Fibroblast of peridontal ligament (primary cell): ENCODE results near the gene CAPNS1.
A peak's percentile ranks its signal among the peaks of the same experiment; 100 is the strongest.
"Not testable (repeated sequence)": the region's sequence is repeated elsewhere in the genome, so short reads cannot be mapped to it uniquely, and the experiment has no call there.

Experiments used
- DNase-seq: peaks from one replicate; pipeline ENCODE4 v3.0.0-alpha.2; 2010; ENCODE audit errors: extremely low read depth

CAPNS1 gene

DNA sequence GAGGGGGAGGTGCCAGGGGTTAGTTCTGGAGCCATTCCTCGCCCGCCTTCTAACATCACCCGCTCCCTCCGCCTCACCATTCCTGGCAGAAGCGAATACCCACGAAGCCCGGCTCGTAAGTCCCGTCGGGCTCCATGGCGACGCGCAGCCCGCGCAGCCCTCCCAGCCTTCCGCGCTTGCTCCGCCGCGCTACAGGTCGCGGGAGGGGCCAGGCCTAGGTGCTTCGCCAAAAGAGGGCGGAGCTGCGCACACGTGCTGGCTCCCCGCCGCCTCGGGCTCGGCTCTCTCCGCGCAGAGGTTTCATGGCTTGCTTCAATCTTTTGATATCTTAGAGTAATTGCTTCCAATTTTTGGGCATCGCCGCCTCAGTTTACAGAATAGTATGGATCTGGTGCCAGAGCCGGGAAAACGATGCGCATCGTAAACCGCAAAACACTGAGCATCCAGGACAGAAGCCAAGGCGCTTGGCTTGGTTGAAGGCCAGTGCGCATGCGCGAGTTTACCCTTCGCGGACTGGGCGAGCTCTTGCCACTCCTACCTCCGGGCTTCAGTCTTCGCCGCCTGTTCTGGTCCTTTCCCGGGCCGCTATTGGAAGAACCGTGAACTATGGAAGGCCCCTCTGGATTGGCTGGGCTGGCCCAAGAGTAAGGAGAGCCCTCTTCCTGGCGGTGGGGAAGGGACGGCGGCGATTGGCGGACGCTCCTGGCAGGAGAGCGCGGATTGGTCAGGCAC is 25.0 kb upstream of the CAPNS1 start, which contains the start of gene POLR2I:
TSS of gene POLR2I (minus strand) at position 155 of the 732 bp plus-strand sequence. CDS start at position 136, 19 bp downstream.
- peak; percentile 100 for DNase-seq

DNA sequence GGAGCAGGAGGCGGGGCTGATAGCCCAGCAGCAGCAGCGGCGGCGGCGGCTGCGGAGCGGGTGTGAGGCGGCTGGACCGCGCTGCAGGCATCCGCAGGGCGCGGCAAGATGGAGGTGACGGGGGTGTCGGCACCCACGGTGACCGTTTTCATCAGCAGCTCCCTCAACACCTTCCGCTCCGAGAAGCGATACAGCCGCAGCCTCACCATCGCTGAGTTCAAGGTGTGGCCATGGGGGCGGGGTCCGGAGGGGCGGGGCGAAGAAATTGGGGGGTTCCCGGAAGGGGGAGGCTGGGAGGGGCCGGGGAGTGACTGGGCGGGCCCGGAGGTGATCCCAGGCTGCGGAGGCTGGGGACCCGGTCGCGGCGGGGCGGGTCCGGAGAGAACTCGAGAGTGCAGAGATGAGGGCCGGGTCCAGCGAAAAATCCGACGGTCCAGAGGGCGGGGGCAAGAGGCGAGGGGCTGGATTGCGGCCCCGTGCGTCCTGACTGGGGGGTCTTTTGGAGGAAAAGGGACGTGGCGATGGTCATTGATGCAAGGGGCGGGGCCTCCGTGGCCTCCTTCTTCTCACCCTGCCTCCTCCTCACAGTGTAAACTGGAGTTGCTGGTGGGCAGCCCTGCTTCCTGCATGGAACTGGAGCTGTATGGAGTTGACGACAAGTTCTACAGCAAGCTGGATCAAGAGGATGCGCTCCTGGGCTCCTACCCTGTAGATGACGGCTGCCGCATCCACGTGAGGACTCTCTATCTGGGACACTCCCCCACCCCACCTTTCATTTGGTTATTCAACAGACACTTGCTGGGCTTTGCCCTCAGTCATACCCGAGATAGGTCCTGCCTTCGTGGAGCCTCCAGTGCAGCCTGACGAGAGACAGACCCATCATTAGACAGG is 24.2 kb upstream of the CAPNS1 start, which contains the start of gene TBCB:
TSS of gene TBCB (plus strand) at position 16 of the 891 bp plus-strand sequence. CDS start at position 109, 93 bp downstream.
- peak; percentile 29 for DNase-seq

DNA sequence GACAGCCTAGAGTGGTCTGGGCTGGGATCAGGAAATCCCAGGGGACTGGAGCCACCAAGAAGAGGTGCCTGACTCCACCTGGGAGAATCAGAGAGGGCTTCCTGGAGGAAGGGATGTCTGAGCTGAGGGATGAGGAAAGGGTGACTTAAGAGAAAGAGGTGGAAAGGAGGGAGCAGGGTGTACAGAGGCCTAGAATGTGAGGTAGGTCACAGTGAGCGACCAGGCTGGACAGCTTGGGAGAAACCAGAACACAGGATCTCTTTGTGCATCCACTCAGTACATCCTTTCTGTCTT is 23.6 kb upstream of the CAPNS1 start:
- DNase-seq: no peak

DNA sequence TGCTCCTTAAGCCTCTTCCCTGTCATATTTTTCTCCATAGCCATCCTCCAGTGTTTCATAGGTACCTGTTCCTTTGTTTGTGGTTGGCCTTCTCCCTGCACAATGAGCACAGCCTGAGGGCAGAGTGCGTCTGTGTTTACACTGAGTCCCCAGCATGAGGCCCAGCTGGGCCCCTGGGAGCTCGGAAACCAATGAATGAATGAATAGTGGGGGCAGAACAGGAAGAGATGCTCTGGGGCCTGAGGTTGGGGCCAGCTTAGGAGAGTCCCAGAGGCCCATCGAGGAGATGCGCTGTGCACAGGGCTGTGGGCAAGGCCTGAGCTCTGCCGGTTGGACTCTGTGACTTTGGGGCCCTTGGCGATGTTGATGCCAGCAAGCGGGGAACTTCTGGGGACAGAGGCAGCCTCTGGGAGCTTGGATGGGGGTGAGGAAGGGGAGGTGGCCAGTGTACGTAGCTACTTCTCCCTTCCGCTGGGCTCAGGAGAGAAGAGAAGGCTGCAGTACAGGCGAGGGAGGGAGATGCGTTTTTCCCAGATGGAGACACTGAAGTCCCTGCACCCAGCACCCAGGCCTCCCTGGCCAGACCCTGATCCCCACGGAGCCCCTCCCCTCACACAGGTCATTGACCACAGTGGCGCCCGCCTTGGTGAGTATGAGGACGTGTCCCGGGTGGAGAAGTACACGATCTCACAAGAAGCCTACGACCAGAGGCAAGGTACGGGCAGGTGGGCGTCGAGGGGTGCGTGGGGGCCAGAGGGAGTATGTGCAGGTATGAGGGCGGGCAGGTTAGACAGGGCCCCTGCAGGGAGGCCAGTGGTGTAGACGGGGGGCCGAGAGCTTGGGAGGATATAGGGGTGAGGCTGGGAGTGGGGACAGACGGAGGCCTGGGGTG is 19.5 kb upstream of the CAPNS1 start:
- no peak for DNase-seq

DNA sequence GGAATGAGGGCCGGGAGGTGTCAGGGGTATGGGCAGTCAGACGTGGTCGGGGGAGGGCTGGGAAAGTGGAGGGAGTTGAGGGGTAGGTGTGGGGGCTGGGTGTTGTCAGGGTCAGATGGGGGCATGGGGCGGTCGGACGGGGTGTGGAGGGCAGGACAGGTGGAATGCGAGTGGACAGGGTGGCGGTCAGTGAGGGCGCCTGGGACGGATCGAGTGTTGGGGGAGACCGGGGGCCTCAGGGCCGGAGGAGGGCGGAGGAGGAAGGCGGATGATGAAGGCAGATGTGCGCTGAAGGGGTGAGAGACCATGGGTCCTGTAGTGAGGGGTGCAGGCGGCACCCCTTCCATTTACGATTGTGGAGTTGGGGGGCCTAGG is 18.9 kb upstream of the CAPNS1 start:
- no peak for DNase-seq

DNA sequence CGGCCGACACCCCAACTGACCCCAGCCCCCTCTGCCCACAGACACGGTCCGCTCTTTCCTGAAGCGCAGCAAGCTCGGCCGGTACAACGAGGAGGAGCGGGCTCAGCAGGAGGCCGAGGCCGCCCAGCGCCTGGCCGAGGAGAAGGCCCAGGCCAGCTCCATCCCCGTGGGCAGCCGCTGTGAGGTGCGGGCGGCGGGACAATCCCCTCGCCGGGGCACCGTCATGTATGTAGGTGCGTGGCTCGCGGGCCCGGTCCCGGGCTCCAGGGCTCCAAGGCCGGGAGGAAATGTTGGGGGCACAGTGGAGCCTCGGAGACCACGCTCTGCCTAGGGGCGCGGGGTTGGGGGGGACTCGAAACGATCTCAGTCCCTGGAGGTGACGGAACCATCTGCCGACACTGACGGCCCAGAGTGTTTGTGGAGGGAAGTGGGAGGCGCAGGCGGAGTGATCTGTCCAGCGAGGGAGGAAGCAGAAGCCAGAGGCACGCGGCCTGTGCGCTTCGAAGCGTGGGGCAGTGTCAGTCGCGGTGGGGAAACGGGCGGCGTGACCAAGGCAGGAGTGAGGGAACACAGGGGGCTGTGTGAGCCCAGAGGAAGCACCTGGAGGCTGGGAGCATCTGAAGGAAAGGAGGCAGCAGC is 18.3 kb upstream of the CAPNS1 start:
- DNase-seq: no peak

DNA sequence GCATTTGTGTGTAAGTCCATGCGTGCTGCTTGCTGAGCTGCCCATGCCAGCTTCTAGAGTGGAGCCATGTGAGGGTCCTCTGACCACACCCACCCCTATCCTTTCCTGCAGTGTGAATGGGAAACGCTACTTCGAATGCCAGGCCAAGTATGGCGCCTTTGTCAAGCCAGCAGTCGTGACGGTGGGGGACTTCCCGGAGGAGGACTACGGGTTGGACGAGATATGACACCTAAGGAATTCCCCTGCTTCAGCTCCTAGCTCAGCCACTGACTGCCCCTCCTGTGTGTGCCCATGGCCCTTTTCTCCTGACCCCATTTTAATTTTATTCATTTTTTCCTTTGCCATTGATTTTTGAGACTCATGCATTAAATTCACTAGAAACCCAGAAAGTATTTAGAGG is 14.3 kb upstream of the CAPNS1 start:
- no peak for DNase-seq

DNA sequence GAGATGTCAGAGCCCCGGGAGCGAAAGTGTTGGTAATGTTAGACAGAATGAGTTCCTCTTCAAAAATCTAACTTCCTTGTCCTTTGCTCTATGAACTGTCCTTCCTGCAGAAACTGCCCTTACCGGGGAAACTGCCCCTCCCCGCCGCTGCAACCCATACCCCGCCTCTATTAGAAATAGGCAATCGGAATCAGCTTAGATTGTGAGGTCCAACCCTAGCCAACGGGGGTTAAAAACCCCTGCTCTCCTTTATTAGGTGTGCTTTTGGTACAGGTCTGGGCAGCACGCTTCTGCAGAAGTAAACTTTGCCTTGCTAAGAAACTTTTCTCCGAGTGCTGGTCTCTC is 11.5 kb upstream of the CAPNS1 start:
- no peak for DNase-seq

DNA sequence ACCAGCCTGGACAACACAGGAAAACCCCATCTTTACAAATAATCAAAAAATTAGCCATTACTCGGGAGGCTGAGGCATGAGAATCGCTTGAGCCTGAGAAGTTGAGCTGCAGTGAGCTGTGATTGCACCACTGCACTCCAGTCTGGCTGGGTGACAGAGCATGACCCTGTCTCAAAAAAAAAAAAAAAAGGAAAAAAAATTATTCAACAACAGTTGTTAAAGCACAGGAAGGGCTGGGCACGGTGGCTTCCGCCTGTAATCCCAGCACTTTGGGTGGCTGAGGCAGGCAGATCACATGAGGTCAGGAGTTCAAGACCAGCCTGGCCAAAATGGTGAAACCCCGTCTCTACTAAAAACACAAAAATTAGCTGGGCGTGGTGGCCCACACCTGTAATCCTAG is 8.6 kb upstream of the CAPNS1 start:
- not testable (repeated sequence) for DNase-seq

DNA sequence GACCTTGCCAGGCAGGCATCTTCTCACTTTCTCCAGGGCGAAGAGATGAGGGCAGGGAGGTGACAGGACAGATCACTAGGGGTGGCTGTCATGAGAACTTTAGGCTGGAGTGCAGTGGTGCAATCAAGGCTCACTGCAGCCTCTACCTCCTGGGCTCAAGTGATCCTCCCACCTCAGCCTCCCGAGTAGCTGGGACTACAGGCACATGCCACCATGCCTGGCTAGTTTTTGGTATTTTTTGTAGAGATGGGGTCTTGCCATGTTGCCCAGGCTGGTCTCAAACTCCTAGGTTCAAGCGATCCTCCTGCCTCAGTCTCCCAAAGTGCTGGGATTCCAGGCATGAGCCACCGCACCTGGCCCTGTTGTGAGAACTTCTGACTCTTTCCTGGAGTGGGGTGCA is 5.0 kb upstream of the CAPNS1 start:
- DNase-seq: not testable (repeated sequence)

DNA sequence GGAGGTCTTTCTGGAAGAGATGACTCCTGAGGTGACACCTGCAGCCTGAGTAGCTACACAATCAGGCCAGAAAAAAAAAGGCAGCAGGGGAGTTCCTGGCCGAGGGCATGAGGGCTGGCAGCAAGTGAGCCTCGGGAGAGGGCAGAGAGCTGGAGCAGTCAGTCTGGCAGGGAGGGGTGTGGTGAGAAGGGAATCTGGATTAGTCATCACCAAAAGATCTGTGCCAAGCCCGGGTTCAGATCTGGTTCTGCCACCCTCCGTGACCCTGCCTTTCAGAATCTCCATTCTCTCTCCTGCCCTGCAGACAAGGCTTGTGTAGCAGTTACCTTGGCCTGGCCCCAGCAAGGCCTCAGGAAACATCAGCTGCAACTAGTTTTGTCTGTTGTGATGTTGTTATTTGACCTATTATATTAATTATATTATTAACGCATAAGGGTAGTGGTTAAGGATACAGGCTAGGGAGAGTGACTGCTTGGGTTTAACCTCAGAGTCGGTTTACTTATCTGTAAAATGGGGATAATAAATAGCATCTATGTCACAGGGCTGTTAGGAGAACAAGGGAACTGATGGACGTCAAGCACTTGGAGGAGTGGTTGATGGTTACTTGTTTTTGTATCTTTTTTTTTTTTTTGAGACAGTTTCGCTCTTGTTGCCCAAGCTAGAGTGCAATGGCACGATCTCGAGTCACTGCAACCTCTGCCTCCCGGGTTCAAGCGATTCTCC is 2.7 kb upstream of the CAPNS1 start:
- peak; percentile 78 for DNase-seq

DNA sequence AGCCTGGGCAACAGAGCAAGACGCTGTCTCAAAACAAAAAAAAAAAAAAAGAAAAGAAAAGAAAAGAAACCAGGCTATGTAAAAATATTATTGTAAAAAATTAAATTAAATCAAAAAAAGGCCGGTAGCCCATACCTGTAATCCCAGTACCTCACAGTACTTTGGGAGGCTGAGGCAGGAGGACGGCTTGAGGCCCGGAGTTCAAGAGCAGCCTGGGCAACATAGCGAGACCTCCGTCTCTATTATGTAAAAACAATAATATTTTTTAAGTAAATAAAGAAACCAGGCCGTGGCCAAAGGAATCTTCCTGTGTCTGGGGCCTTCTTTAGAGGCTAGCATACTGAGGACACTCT is 770 bp upstream of the CAPNS1 start:
- no peak for DNase-seq

DNA sequence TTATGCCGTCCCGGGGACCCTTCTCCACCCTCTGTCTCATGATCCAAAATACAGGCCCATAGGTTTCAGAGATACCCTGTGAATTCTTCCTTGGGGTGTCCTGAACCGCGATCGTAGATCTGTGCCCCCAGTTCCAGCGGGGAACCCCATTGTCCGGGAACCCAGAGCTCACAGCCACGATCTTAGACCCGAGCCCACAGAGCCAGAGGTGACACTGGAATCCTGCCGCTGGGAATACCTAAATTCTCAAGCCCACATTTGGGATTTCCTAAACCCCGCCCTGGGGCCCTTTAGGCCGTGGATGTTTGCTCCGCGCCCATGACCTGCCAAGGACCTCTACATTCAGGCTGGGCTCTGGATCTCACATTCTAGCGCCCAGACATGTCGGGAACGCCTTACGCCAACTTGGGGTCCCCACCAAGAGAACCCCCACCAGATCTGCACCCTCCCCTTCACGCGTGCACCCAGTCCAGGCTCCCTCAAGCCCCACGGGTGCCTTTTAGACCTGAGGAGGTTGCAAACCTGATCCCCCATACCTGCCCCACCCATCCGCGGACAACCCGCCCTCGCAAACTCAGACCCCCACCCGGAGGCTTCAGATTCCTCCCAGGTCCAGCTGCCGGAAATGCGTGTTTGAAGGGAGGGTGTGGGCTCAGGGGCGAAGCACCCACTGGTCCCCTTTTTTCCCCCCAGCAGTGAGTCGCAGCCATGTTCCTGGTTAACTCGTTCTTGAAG is 605 bp downstream of the CAPNS1 start:
- DNase-seq: peak; percentile 24

DNA sequence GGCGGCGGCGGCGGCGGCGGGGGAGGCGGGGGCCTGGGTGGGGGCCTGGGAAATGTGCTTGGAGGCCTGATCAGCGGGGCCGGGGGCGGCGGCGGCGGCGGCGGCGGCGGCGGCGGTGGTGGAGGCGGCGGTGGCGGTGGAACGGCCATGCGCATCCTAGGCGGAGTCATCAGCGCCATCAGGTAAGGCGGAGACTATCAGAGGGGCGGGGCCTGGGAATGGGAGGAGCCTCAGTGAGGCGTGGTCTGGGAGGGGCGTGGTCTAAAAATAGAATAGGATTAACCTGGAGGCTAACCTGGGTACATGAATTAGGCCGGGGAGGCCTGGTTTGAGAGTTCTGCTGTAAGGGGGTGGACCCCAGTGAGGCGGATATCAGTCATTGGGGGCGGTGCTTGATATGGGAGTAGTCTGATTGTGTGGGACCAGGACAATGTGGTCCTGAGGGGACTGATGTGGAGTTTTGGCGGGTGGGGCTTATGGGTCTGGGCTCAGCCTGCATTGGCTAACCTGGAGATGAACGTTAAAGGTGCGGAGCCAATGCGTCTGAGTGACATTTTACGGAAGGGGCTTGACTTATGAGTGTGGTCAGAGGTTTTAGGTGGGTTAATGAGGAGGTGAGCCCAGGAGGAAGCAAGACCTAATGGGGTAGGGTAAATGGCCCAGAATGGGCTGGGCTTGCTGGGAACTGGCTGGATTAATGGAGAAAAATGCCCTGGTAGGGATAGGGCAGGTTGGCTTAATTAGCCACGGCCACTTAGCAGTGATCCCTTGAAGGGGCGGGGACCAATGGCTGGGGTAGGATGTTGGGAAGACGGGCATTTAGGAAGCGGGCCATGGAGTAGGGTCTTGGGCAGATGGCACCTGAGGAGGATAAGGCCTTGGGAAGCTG is 1.4 kb downstream of the CAPNS1 start:
- DNase-seq: peak; percentile 71

DNA sequence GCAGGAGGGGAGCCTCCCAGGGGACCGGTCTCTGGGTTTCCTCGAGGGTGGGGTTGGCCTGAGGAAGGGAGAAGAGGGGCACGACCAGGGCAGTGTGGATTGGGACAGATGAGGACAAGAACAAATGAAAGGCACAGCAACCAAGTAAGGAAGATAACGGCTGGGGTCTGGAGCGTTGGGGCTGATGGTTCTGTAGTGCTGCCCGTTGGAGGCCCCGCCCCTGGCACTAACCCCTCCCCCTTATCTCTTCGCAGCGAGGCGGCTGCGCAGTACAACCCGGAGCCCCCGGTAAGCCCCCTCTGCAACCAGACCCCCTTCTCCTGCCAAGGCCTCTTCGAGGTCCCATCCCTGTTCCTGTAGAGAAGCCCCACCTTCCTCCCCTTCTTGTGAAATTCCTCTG is 2.2 kb downstream of the CAPNS1 start:
- no peak for DNase-seq

DNA sequence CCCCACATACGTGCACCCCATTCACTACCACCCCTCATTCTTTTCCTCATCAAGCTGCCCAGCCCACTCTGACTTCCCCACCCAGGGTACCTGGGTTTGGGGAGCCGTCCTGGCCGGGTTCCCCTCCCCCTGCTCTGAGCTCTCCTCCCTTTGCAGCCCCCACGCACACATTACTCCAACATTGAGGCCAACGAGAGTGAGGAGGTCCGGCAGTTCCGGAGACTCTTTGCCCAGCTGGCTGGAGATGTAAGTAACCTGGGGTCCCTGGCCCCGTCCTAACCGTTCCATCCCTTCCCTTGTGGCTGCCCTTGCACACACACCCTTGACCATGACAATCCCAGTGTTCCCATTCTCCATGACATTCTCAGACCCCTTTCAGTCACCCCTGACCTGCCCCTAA is 2.6 kb downstream of the CAPNS1 start:
- DNase-seq: no peak

DNA sequence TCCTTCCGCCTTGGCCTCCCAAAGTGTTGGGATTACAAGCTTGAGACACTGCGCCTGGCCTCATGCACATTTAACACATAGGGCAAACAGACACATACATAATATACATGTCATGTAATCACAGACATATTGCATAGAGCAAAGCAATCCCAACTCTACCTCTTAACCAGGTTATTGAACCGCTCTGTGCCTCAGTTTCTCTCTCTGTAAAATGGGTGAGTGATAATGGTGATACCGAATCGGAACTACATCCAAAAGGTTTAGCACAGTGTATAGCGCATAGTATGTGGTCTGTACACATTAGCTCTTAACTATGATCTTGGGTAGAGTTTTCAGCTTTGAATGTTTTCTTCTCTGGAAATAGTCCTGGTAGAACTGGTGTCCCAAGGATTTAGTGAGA is 4.8 kb downstream of the CAPNS1 start:
- DNase-seq: no peak

DNA sequence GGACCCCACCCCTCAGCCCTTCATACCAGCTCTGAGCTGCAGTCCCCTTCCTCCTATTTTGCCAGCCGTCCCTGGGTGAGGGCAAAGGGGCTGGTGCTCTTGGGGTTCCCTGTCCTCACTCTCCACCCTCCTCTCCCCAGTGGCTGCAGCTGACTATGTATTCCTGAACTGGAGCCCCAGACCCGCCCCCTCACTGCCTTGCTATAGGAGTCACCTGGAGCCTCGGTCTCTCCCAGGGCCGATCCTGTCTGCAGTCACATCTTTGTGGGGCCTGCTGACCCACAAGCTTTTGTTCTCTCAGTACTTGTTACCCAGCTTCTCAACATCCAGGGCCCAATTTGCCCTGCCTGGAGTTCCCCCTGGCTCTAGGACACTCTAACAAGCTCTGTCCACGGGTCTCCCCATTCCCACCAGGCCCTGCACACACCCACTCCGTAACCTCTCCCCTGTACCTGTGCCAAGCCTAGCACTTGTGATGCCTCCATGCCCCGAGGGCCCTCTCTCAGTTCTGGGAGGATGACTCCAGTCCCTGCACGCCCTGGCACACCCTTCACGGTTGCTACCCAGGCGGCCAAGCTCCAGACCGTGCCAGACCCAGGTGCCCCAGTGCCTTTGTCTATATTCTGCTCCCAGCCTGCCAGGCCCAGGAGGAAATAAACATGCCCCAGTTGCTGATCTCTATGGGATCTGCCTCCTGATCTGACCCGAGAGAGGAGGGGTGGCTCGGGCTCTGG is 10.0 kb downstream of the CAPNS1 start:
- DNase-seq: no peak

DNA sequence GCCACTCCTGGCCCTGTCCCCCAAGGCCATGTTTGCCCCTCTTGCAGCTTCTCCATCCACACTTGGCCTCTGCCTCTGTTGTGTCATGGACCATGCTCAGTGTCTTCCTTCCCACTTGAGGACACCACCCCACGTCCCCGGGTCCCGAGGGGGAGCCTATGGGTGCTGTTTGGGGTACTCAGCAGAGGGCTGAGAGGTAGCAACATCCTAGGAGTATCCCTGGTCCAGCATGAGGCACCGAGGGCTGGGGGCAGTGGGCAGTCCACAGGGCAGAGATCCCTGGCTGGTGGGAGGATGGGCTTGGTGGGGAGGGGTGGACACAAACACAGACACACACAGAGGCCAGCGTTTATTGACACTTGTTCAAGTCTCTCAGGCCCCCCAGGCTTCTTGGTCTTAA is 10.7 kb downstream of the CAPNS1 start:
- no peak for DNase-seq
